ENCODE measurements around the gene TGFA. TPM values are rescaled to one million over a fixed set of nuclear protein-coding genes. Genes with fewer than 3 reads are reported as not detected.

Gene TGFA
- total RNA-seq, 1 donor = not detected

- no peak for DNase-seq (ENCODE audit: low read depth)
- no peak for TF ChIP-seq CTCF (IDR thresholded peaks at IDR 0.05; ENCODE audit: insufficient read depth, low read depth, low read length)
- H3K4me3 ChIP-seq (ENCODE audit: low read depth, low read length) = no peak overlapping the region
These were observed 44.7 kb downstream of the TGFA start for GRCh38 chr2:70508711-70509462.

GRCh38 chr2:70505613-70506391, 47.8 kb downstream of the TGFA start:
- no peak for DNase-seq (ENCODE audit: low read depth)
- no peak overlapping the region for H3K4me3 ChIP-seq (ENCODE audit: low read depth, low read length)
- TF ChIP-seq CTCF (IDR thresholded peaks at IDR 0.05; ENCODE audit: insufficient read depth, low read depth, low read length) = no peak

GRCh38 chr2:70504750-70505149, 48.9 kb downstream of the TGFA start:
- TF ChIP-seq CTCF (IDR thresholded peaks at IDR 0.05; ENCODE audit: insufficient read depth, low read depth, low read length) = no peak
- no peak for DNase-seq (ENCODE audit: low read depth)
- H3K4me3 ChIP-seq (ENCODE audit: low read depth, low read length) = no peak overlapping the region

- no peak overlapping the region for H3K4me3 ChIP-seq (ENCODE audit: low read depth, low read length)
- DNase-seq (ENCODE audit: low read depth) = no peak
- no peak for TF ChIP-seq CTCF (IDR thresholded peaks at IDR 0.05; ENCODE audit: insufficient read depth, low read depth, low read length)
These were observed 49.7 kb downstream of the TGFA start for GRCh38 chr2:70503896-70504295.

- no peak overlapping the region for H3K4me3 ChIP-seq (ENCODE audit: low read depth, low read length)
- no peak for DNase-seq (ENCODE audit: low read depth)
- no peak for TF ChIP-seq CTCF (IDR thresholded peaks at IDR 0.05; ENCODE audit: insufficient read depth, low read depth, low read length)
These were observed 51.9 kb downstream of the TGFA start for GRCh38 chr2:70501728-70502127.

GRCh38 chr2:70501215-70501614, 52.4 kb downstream of the TGFA start:
- H3K4me3 ChIP-seq (ENCODE audit: low read depth, low read length) = no peak overlapping the region
- no peak for DNase-seq (ENCODE audit: low read depth)
- no peak for TF ChIP-seq CTCF (IDR thresholded peaks at IDR 0.05; ENCODE audit: insufficient read depth, low read depth, low read length)

Data from fibroblast of villous mesenchyme (primary cell).